Kidney (tissue), 14 donors: ENCODE results near the gene CCDC6. TPM values are rescaled to one million over a fixed set of nuclear protein-coding genes. Genes with fewer than 3 reads are reported as not detected.

Source experiments
- DNase-seq, 5 donors: peaks; one replicate each; pipeline ENCODE4 v3.0.0-alpha.2; 2013 to 2020
- FAIRE-seq: peaks from 2 replicates; lab custom pipeline; 2012; peaks lifted over from hg19 to GRCh38; lab: Jason Lieb, UNC
- H3K27ac ChIP-seq, 2 donors: one replicate each; pipeline ENCODE4 v1.7.0; 2013; ENCODE audit warnings: low read depth in 2 of 2, low read length in 2 of 2, inconsistent platforms in 1 of 2
- H3K27me3 ChIP-seq: one replicate; pipeline ENCODE4 v1.7.1; 2013; ENCODE audit warnings: low read length, inconsistent platforms; ENCODE audit not compliant: control insufficient read depth, insufficient read depth
- H3K36me3 ChIP-seq, 3 donors: one replicate each; pipeline versions ENCODE4 v1.7.0 to v1.7.1; 2013; ENCODE audit warnings: low read length in 3 of 3, control low read depth in 1 of 3, inconsistent platforms in 1 of 3; ENCODE audit not compliant: insufficient read depth in 3 of 3, control insufficient read depth in 2 of 3
- H3K4me1 ChIP-seq, 3 donors: one replicate each; pipeline versions ENCODE4 v1.7.0 to v1.7.1; 2013; ENCODE audit warnings: low read length in 3 of 3, inconsistent platforms in 1 of 3, low read depth in 1 of 3; ENCODE audit not compliant: control insufficient read depth in 2 of 3, insufficient read depth in 2 of 3
- H3K4me3 ChIP-seq, 3 donors: one replicate each; pipeline versions ENCODE4 v1.7.0 to v1.8.1; 2013; ENCODE audit warnings: low read length in 3 of 3, control low read depth in 1 of 3, inconsistent platforms in 1 of 3
- H3K9ac ChIP-seq, 3 donors: one replicate each; pipeline versions ENCODE4 v1.7.0 to v1.7.1; 2013; ENCODE audit warnings: low read length in 3 of 3, control low read depth in 1 of 3, inconsistent platforms in 1 of 3
- H3K9me3 ChIP-seq, 3 donors: one replicate each; pipeline versions ENCODE4 v1.7.0 to v1.7.1; 2013; ENCODE audit warnings: low read length in 3 of 3, control low read depth in 1 of 3, inconsistent platforms in 1 of 3; ENCODE audit not compliant: control insufficient read depth in 2 of 3, insufficient read depth in 1 of 3
- CTCF ChIP-seq: IDR thresholded peaks from 3 replicates; pipeline ENCODE4 v1.5.1; 2012; ENCODE audit warnings: mild to moderate bottlenecking, moderate library complexity, borderline replicate concordance; ENCODE audit not compliant: insufficient read depth; ENCODE audit errors: extremely low read depth
- intact Hi-C: fragments of 100-400 bp; cut with DNase I; formaldehyde crosslinking; loops from one replicate; pipeline ENCODE4 v1.11.1; 2022
- polyA plus RNA-seq: library from polyadenylated mRNA; stranded (reverse); fragments of 350-450 nt; fragmentation: Illumina TruSeq; extraction: RNeasy Lipid Tissue Mini Kit (QIAGEN cat#74804); gene quantifications from one replicate; pipeline ENCODE4 v1.2.3, GENCODE V29; 2014; ENCODE audit warnings: low read depth, low replicate concordance; ENCODE audit not compliant: insufficient read depth
- total RNA-seq: library from RNA; stranded (reverse); fragmentation: NEBNext Ultra II Directional; extraction: Animal tissue kit (Norgen Biotek cat#: 25700); gene quantifications from one replicate; pipeline ENCODE4 v1.2.1, GENCODE V29; 2021
- donor health status: control.
- donor health status: control.
- donor health status: control.
- donor health status: control.
- donor health status: control.
- donor health status: DM: yes; HTN: yes; CAD: no.
- donor health status: Normal renal cell carcinoma (clear cell type).

The CCDC6 gene
- total and polyA plus RNA-seq, 2 donors from 2014 or later: 15.5 to 47.0 TPM

- DNase-seq: no peak
- H3K9me3 ChIP-seq: no peaks in the 10 kb centered on the region
- no peak for FAIRE-seq
Measured at GRCh38 chr10:59741048-59741447, 165.3 kb downstream of the CCDC6 start.

More at GRCh38 chr10:59741048-59741447, 165.3 kb downstream of the CCDC6 start:
- no peak for TF ChIP-seq CTCF
- Histone ChIP-seq H3K27ac (no peak overlapping the region), H3K27me3 (no peaks in the 10 kb centered on the region), H3K4me3 (no peak overlapping the region), H3K9ac (no peak overlapping the region), H3K36me3 (no peaks in the 10 kb centered on the region), H3K4me1 (peaks cover 0 to under 1% (median 0%) of the 10 kb centered on the region in 3 donors)
- intact Hi-C loops: no loop called here

Other genes starting within 250 kb of the CCDC6 start
- gene SLC16A9, start 196.7 kb downstream of the CCDC6 start, total RNA-seq: 15.5 TPM
- 91.1 TPM for gene SLC16A9, start 196.7 kb downstream of the CCDC6 start, polyA plus RNA-seq
- gene MRLN, start 153.1 kb downstream of the CCDC6 start, total RNA-seq: not detected
- 24.3 TPM for gene MRLN, start 153.1 kb downstream of the CCDC6 start, polyA plus RNA-seq